Ammon's horn (tissue), 1 donor: ENCODE data around the gene IGSF3.
A peak's percentile ranks its signal among the peaks of the same experiment; 100 is the strongest.

Experiments used
- DNase-seq: peaks from one replicate; pipeline ENCODE4 v3.0.0-alpha.2; 2016; ENCODE audit warnings: low spot score

The IGSF3 gene

GRCh38 chr1:116667575-116668105, at the start of gene IGSF3:
TSS of gene IGSF3 (minus strand) at chr1:116667733. CDS start at chr1:116666326, 1,407 bp downstream.
- no peak for DNase-seq

- DNase-seq: no peak
Measured at GRCh38 chr1:116717318-116717717, 49.8 kb upstream of the IGSF3 start.

GRCh38 chr1:116716391-116716790, 48.9 kb upstream of the IGSF3 start:
- DNase-seq: no peak

- no peak for DNase-seq
Measured at GRCh38 chr1:116713474-116713873, 45.9 kb upstream of the IGSF3 start.

GRCh38 chr1:116712510-116712909, 45.0 kb upstream of the IGSF3 start:
- DNase-seq: no peak

GRCh38 chr1:116711263-116711840, 43.8 kb upstream of the IGSF3 start:
- DNase-seq: no peak

GRCh38 chr1:116710420-116711262, 43.1 kb upstream of the IGSF3 start:
- peak; percentile 34 for DNase-seq

- DNase-seq: no peak
Measured at GRCh38 chr1:116709666-116710167, 42.2 kb upstream of the IGSF3 start.

- DNase-seq: no peak
Measured at GRCh38 chr1:116708255-116708900, 40.8 kb upstream of the IGSF3 start.

GRCh38 chr1:116706841-116707240, 39.3 kb upstream of the IGSF3 start:
- no peak for DNase-seq

- no peak for DNase-seq
Measured at GRCh38 chr1:116706123-116706522, 38.6 kb upstream of the IGSF3 start.

GRCh38 chr1:116704278-116704677, 36.7 kb upstream of the IGSF3 start:
- DNase-seq: no peak

- DNase-seq: no peak
Measured at GRCh38 chr1:116699605-116700004, 32.1 kb upstream of the IGSF3 start.

GRCh38 chr1:116698244-116698595, 30.7 kb upstream of the IGSF3 start:
- DNase-seq: no peak

GRCh38 chr1:116697548-116698243, 30.2 kb upstream of the IGSF3 start:
- no peak for DNase-seq

GRCh38 chr1:116694524-116694923, 27.0 kb upstream of the IGSF3 start:
- no peak for DNase-seq

- DNase-seq: no peak
Measured at GRCh38 chr1:116693759-116694480, 26.4 kb upstream of the IGSF3 start.

- no peak for DNase-seq
Measured at GRCh38 chr1:116692879-116693278, 25.3 kb upstream of the IGSF3 start.

- peak; percentile 37 for DNase-seq
Measured at GRCh38 chr1:116690849-116691406, 23.4 kb upstream of the IGSF3 start.

- DNase-seq: no peak
Measured at GRCh38 chr1:116690396-116690848, 22.9 kb upstream of the IGSF3 start.
